Testis (tissue), 2 donors: Measurements from ENCODE around the gene ICAM4.

ENCODE experiments used
- CTCF ChIP-seq, 3 experiments: fragments of 450-650 bp in 2 of 3; fragments of 200-600 bp in 1 of 3; sonication (generic) in 1 of 3; IDR thresholded peaks; one replicate each; pipeline ENCODE4 v1.5.1; 2016 to 2019; ENCODE audit warnings: antibody characterized with exemption in 3 of 3, mild to moderate bottlenecking in 2 of 3, moderate library complexity in 1 of 3
- POLR2A ChIP-seq: fragments of 450-650 bp; IDR thresholded peaks from one replicate; pipeline ENCODE4 v1.6.1; 2017; ENCODE audit warnings: antibody characterized with exemption, mild to moderate bottlenecking, moderate library complexity

GRCh38 chr19:10305139-10305806 is 18.5 kb downstream of the ICAM4 start:
- TF ChIP-seq CTCF (IDR thresholded peaks at IDR 0.05), result no peak
- TF ChIP-seq POLR2A, result no peak
